Smooth muscle cell (in vitro differentiated cells): ENCODE results near the gene SLC44A1. TPM values are rescaled to one million over a fixed set of nuclear protein-coding genes. Genes with fewer than 3 reads are reported as not detected.

ENCODE experiments used
- DNase-seq: peaks from one replicate; lab custom pipeline; 2025; ENCODE audit not compliant: unreplicated experiment; lab: John Stamatoyannopoulos, UW
- H2AFZ ChIP-seq: fragments of 200-600 bp; sonication (generic); 2 replicates; pipeline ENCODE4 v1.6.0; 2016; ENCODE audit warnings: antibody characterized with exemption, low read depth, mild to moderate bottlenecking
- H3F3A ChIP-seq: fragments of 200-600 bp; sonication (generic); 2 replicates; pipeline ENCODE4 v1.6.0; 2017; ENCODE audit warnings: antibody characterized with exemption, low read depth
- H3K27ac ChIP-seq: fragments of 200-600 bp; sonication (generic); 2 replicates; pipeline ENCODE4 v1.5.1; 2016; ENCODE audit warnings: low read depth, mild to moderate bottlenecking
- H3K27me3 ChIP-seq: fragments of 200-600 bp; sonication (generic); 2 replicates; pipeline ENCODE4 v1.6.1; 2016; ENCODE audit warnings: low read depth, mild to moderate bottlenecking
- H3K36me3 ChIP-seq: fragments of 200-600 bp; sonication (generic); 2 replicates; pipeline ENCODE4 v1.5.1; 2016; ENCODE audit warnings: low read depth
- H3K4me1 ChIP-seq: fragments of 200-600 bp; sonication (generic); 2 replicates; pipeline ENCODE4 v1.5.1; 2016; ENCODE audit warnings: low read depth
- H3K4me2 ChIP-seq: fragments of 200-600 bp; sonication (generic); 2 replicates; pipeline ENCODE4 v1.6.0; 2016; ENCODE audit warnings: mild to moderate bottlenecking
- H3K4me3 ChIP-seq: fragments of 200-600 bp; sonication (generic); 2 replicates; pipeline ENCODE4 v1.5.1; 2016; ENCODE audit warnings: mild to moderate bottlenecking
- H3K79me2 ChIP-seq: fragments of 200-600 bp; sonication (generic); 2 replicates; pipeline ENCODE4 v1.6.0; 2016; ENCODE audit warnings: low read depth, mild to moderate bottlenecking
- H3K9ac ChIP-seq: fragments of 200-600 bp; sonication (generic); 2 replicates; pipeline ENCODE4 v1.6.0; 2016; ENCODE audit warnings: low read depth
- H3K9me3 ChIP-seq: fragments of 200-600 bp; sonication (generic); replicated peaks from 2 replicates; pipeline ENCODE4 v1.5.1; 2016; ENCODE audit warnings: low read depth
- H4K20me1 ChIP-seq: fragments of 200-600 bp; sonication (generic); 2 replicates; pipeline ENCODE4 v1.6.0; 2016; ENCODE audit warnings: low read depth
- CTCF ChIP-seq: fragments of 200-600 bp; sonication (generic); IDR thresholded peaks from 2 replicates; pipeline ENCODE4 v1.5.1; 2017; ENCODE audit warnings: borderline replicate concordance, mild to moderate bottlenecking, antibody characterized with exemption; ENCODE audit not compliant: insufficient read depth, poor library complexity, severe bottlenecking
- WGBS: methylation state at CpG from one replicate; pipeline ENCODE4 v1.1.7; 2016; ENCODE audit warnings: low lambda C conversion rate; 5-methylcytosine and 5-hydroxymethylcytosine counted together
- polyA plus RNA-seq: library from polyadenylated mRNA; unstranded; fragments of >200 nt; fragmentation: Nextera tagmentation; extraction: Ambion mirVana; gene quantifications from 2 replicates; pipeline ENCODE4 v1.2.1, GENCODE V29; 2016
- total RNA-seq: library from RNA; depleted of rRNA; stranded (reverse); fragments of >200 nt; gene quantifications from 2 replicates; pipeline ENCODE4 v1.2.3, GENCODE V29; 2014

Gene SLC44A1
- total and polyA plus RNA-seq, 2 experiments from 2014 or later = 14.0 to 22.2 TPM

- Histone ChIP-seq H3K36me3 (no peaks in the 10 kb centered on the region), H3K27ac (no peak overlapping the region), H3F3A (peaks cover 8% of the 10 kb centered on the region), H3K4me1 (peaks cover 7% of the 10 kb centered on the region), H3K4me3 (no peak overlapping the region), H3K79me2 (no peaks in the 10 kb centered on the region), H4K20me1 (no peaks in the 10 kb centered on the region), H2AFZ (no peak overlapping the region), H3K9me3 (no peaks in the 10 kb centered on the region), H3K4me2 (peak overlapping the region; percentile 71), H3K9ac (no peak overlapping the region), H3K27me3 (no peaks in the 10 kb centered on the region)
- DNase-seq = no peak
- peak; percentile 96 for TF ChIP-seq CTCF
- WGBS = 5% methylated on average over 6 of the region's 6 CpGs
Measured at GRCh38 chr9:105414947-105415661, 170.7 kb downstream of the SLC44A1 start.

- WGBS = 78% methylated on average over 8 of the region's 8 CpGs
- no peak for DNase-seq
- Histone ChIP-seq H3K4me2 (no peak overlapping the region), H2AFZ (no peak overlapping the region), H3K79me2 (no peaks in the 10 kb centered on the region), H3K27ac (no peak overlapping the region), H4K20me1 (no peaks in the 10 kb centered on the region), H3K36me3 (no peaks in the 10 kb centered on the region), H3K9me3 (no peaks in the 10 kb centered on the region), H3F3A (peaks cover 8% of the 10 kb centered on the region), H3K4me1 (peaks cover 7% of the 10 kb centered on the region), H3K27me3 (no peaks in the 10 kb centered on the region), H3K4me3 (no peak overlapping the region), H3K9ac (no peak overlapping the region)
- TF ChIP-seq CTCF = no peak
Measured at GRCh38 chr9:105415662-105415980, 171.2 kb downstream of the SLC44A1 start.

- Histone ChIP-seq H2AFZ (no peak overlapping the region), H3K9me3 (no peaks in the 10 kb centered on the region), H3K27ac (no peak overlapping the region), H3K9ac (no peak overlapping the region), H3K4me2 (no peak overlapping the region), H3K79me2 (no peaks in the 10 kb centered on the region), H4K20me1 (no peaks in the 10 kb centered on the region), H3K4me1 (peaks cover 7% of the 10 kb centered on the region), H3F3A (peaks cover 8% of the 10 kb centered on the region), H3K36me3 (no peaks in the 10 kb centered on the region), H3K27me3 (no peaks in the 10 kb centered on the region), H3K4me3 (no peak overlapping the region)
- DNase-seq = no peak
- WGBS = 100% methylated on average over 1 of the region's 1 CpG
- TF ChIP-seq CTCF = no peak
Measured at GRCh38 chr9:105416840-105417239, 172.4 kb downstream of the SLC44A1 start.
